HepG2 (cell line): ENCODE results near the gene HEATR1. TPM values are rescaled to one million over a fixed set of nuclear protein-coding genes. Genes with fewer than 3 reads are reported as not detected.

Source experiments
- ARNTL ChIP-seq: sonication (generic); formaldehyde crosslinking; IDR thresholded peaks from 2 replicates; pipeline ENCODE4 v1.4.0; 2020; ENCODE audit warnings: mild to moderate bottlenecking, missing genetic modification reagents
- CREB1 ChIP-seq, 2 experiments: fragments of 450-650 bp in 1 of 2; IDR thresholded peaks; 2 replicates each; pipeline ENCODE4 v1.6.1; 2016 to 2017; ENCODE audit warnings: control low read depth in 1 of 2, mild to moderate bottlenecking in 1 of 2, missing compliant biosample characterization in 1 of 2, missing genetic modification characterization in 1 of 2
- HMG20B ChIP-seq: conservative IDR thresholded peaks from 2 replicates; pipeline ENCODE4 v1.6.1; 2016; ENCODE audit warnings: missing genetic modification reagents, missing compliant biosample characterization
- HNRNPLL ChIP-seq: fragments of 200-400 bp; formaldehyde crosslinking; IDR thresholded peaks from 2 replicates; pipeline ENCODE4 v1.6.1; 2017; ENCODE audit warnings: mild to moderate bottlenecking, low read depth, low read length; ENCODE audit not compliant: poor library complexity, severe bottlenecking
- HOXA3 ChIP-seq: sonication (generic); formaldehyde crosslinking; IDR thresholded peaks from 2 replicates; pipeline ENCODE4 v1.5.0; 2020; ENCODE audit warnings: missing genetic modification reagents
- MIER2 ChIP-seq: IDR thresholded peaks from 2 replicates; pipeline ENCODE4 v1.6.1; 2016; ENCODE audit warnings: missing biosample characterization, missing genetic modification reagents
- NFRKB ChIP-seq: fragments of 450-650 bp; IDR thresholded peaks from 2 replicates; pipeline ENCODE4 v1.6.1; 2017
- RARA ChIP-seq: IDR thresholded peaks from 2 replicates; pipeline ENCODE4 v1.6.1; 2016; ENCODE audit warnings: missing genetic modification reagents, missing compliant biosample characterization
- THAP11 ChIP-seq: IDR thresholded peaks from 2 replicates; pipeline ENCODE4 v1.6.1; 2016; ENCODE audit warnings: missing biosample characterization, missing genetic modification reagents
- ZFP36L2 ChIP-seq: sonication (generic); formaldehyde crosslinking; IDR thresholded peaks from 2 replicates; pipeline ENCODE4 v1.4.0; 2020; ENCODE audit warnings: missing genetic modification reagents
- ZNF136 ChIP-seq: sonication (generic); formaldehyde crosslinking; IDR thresholded peaks from 2 replicates; pipeline ENCODE4 v1.8.1; 2022; ENCODE audit warnings: low read depth, mild to moderate bottlenecking, moderate library complexity, missing genetic modification reagents
- ZNF17 ChIP-seq: sonication (generic); formaldehyde crosslinking; IDR thresholded peaks from 2 replicates; pipeline ENCODE4 v1.5.0; 2020; ENCODE audit warnings: mild to moderate bottlenecking, missing genetic modification reagents
- ZNF333 ChIP-seq: sonication (generic); formaldehyde crosslinking; IDR thresholded peaks from 2 replicates; pipeline ENCODE4 v1.4.0; 2020; ENCODE audit warnings: mild to moderate bottlenecking, missing genetic modification reagents, borderline replicate concordance
- ZNF850 ChIP-seq: sonication (generic); formaldehyde crosslinking; conservative IDR thresholded peaks from 2 replicates; pipeline ENCODE4 v1.9.0; 2021; ENCODE audit warnings: mild to moderate bottlenecking, missing genetic modification reagents
- polyA plus RNA-seq, 8 experiments: library from polyadenylated mRNA; depleted of rRNA in 3 of 8; stranded (reverse) in 7 of 8; unstranded in 1 of 8; fragments of >200 nt; fragmentation: Illumina TruSeq in 4 of 8; extraction: Trizol in 4 of 8; gene quantifications; 2 replicates each; pipeline versions ENCODE4 v1.2.1 to v1.2.3, GENCODE V29; 2011 to 2016; ENCODE audit warnings: low read depth in 4 of 8, missing spikeins in 1 of 8, mixed read lengths in 1 of 8; ENCODE audit not compliant: insufficient read depth in 1 of 8
- total RNA-seq, 5 experiments: library from RNA; depleted of rRNA; stranded (reverse); fragments of >200 nt; fragmentation: Illumina TruSeq; extraction: Trizol; gene quantifications; 2 replicates each; pipeline ENCODE4 v1.2.3, GENCODE V29; 2016; ENCODE audit warnings: low read depth in 1 of 5
- TF ChIP-seq, protein P1 (sequence below), 2 experiments: fragments of 450-650 bp in 1 of 2; sonication (generic) in 1 of 2; formaldehyde crosslinking; IDR thresholded peaks; 2 replicates each; pipeline versions ENCODE4 v1.5.0 to v1.8.0; 2020 to 2022; ENCODE audit warnings: mild to moderate bottlenecking in 1 of 2, missing genetic modification reagents in 1 of 2
- TF ChIP-seq, protein P2 (sequence below): sonication (generic); formaldehyde crosslinking; IDR thresholded peaks from 2 replicates; pipeline ENCODE4 v1.5.0; 2020; ENCODE audit warnings: mild to moderate bottlenecking, missing genetic modification reagents
- TF ChIP-seq, protein P3 (sequence below): sonication (generic); formaldehyde crosslinking; IDR thresholded peaks from 2 replicates; pipeline ENCODE4 v1.5.0; 2020; ENCODE audit warnings: mild to moderate bottlenecking, missing genetic modification reagents, borderline replicate concordance

The HEATR1 gene
- total and polyA plus RNA-seq, 2 of the 13 experiments (the other 11 are each of a cell fraction or from before 2014, with no cell fraction given): 10.2 to 45.8 TPM

DNA sequence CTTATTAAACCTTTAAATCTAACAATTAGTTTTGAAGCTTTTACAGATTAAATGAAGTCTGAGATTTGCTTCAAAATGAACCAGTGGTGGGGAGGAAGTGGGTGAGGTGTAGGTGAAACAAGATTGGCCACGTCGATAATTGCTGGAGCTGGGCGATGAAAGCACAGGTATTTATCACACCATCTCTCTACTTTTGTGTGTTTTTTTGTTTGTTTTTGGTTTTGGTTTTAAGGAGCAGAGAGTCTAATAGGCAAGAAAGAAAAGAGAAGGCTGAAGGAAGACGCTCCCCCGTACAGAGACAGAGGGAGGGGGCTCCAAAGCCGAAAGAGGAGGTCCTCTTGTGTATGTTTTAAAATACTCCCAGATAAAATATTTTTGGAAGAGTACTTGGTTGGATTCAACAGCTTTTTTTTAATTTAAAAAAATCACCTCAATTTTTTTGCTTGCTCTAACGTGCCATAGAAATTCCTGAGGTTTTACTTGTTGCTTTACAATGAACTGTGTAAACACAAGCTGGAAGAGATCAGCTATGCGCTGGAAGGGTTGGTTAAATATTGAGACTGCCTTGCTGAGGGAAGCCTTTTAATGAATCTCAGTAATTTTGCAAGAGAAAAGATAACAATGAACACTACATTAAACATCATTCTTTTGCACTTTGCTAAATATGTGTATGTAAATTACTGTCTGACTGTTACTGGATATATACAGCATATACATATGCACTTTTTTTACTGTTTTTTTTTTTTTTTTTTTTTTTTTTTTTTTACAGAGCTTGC, 87.2 kb downstream of the HEATR1 start (continued):
- TF ChIP-seq NFRKB: no peak
- no peak for TF ChIP-seq ZNF17 (CRISPR knock-in tag)
- peak; percentile 45 for TF ChIP-seq RARA (CRISPR knock-in tag)
- TF ChIP-seq CREB1 (IDR thresholded peaks at IDR 0.05): no peak
- no peak for TF ChIP-seq CREB1 (CRISPR knock-in tag; IDR thresholded peaks at IDR 0.05)
- TF ChIP-seq, protein P1, sequence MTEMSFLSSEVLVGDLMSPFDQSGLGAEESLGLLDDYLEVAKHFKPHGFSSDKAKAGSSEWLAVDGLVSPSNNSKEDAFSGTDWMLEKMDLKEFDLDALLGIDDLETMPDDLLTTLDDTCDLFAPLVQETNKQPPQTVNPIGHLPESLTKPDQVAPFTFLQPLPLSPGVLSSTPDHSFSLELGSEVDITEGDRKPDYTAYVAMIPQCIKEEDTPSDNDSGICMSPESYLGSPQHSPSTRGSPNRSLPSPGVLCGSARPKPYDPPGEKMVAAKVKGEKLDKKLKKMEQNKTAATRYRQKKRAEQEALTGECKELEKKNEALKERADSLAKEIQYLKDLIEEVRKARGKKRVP (CRISPR knock-in tag; IDR thresholded peaks at IDR 0.05): no peak
- TF ChIP-seq ZNF333 (CRISPR knock-in tag): no peak
- no peak for TF ChIP-seq ZNF850
- peak; percentile 47; the same call in 1 of the 2 replicates for TF ChIP-seq THAP11 (CRISPR knock-in tag)
- TF ChIP-seq MIER2 (CRISPR knock-in tag): no peak
- TF ChIP-seq ZFP36L2 (CRISPR knock-in tag): no peak
- TF ChIP-seq, protein P2, sequence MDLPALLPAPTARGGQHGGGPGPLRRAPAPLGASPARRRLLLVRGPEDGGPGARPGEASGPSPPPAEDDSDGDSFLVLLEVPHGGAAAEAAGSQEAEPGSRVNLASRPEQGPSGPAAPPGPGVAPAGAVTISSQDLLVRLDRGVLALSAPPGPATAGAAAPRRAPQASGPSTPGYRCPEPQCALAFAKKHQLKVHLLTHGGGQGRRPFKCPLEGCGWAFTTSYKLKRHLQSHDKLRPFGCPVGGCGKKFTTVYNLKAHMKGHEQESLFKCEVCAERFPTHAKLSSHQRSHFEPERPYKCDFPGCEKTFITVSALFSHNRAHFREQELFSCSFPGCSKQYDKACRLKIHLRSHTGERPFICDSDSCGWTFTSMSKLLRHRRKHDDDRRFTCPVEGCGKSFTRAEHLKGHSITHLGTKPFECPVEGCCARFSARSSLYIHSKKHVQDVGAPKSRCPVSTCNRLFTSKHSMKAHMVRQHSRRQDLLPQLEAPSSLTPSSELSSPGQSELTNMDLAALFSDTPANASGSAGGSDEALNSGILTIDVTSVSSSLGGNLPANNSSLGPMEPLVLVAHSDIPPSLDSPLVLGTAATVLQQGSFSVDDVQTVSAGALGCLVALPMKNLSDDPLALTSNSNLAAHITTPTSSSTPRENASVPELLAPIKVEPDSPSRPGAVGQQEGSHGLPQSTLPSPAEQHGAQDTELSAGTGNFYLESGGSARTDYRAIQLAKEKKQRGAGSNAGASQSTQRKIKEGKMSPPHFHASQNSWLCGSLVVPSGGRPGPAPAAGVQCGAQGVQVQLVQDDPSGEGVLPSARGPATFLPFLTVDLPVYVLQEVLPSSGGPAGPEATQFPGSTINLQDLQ (CRISPR knock-in tag): no peak
- no peak for TF ChIP-seq ZNF136 (CRISPR knock-in tag)
- no peak for TF ChIP-seq HOXA3 (CRISPR knock-in tag)
- TF ChIP-seq ARNTL (CRISPR knock-in tag): no peak
- TF ChIP-seq HMG20B (CRISPR knock-in tag): no peak
- TF ChIP-seq, protein P3, sequence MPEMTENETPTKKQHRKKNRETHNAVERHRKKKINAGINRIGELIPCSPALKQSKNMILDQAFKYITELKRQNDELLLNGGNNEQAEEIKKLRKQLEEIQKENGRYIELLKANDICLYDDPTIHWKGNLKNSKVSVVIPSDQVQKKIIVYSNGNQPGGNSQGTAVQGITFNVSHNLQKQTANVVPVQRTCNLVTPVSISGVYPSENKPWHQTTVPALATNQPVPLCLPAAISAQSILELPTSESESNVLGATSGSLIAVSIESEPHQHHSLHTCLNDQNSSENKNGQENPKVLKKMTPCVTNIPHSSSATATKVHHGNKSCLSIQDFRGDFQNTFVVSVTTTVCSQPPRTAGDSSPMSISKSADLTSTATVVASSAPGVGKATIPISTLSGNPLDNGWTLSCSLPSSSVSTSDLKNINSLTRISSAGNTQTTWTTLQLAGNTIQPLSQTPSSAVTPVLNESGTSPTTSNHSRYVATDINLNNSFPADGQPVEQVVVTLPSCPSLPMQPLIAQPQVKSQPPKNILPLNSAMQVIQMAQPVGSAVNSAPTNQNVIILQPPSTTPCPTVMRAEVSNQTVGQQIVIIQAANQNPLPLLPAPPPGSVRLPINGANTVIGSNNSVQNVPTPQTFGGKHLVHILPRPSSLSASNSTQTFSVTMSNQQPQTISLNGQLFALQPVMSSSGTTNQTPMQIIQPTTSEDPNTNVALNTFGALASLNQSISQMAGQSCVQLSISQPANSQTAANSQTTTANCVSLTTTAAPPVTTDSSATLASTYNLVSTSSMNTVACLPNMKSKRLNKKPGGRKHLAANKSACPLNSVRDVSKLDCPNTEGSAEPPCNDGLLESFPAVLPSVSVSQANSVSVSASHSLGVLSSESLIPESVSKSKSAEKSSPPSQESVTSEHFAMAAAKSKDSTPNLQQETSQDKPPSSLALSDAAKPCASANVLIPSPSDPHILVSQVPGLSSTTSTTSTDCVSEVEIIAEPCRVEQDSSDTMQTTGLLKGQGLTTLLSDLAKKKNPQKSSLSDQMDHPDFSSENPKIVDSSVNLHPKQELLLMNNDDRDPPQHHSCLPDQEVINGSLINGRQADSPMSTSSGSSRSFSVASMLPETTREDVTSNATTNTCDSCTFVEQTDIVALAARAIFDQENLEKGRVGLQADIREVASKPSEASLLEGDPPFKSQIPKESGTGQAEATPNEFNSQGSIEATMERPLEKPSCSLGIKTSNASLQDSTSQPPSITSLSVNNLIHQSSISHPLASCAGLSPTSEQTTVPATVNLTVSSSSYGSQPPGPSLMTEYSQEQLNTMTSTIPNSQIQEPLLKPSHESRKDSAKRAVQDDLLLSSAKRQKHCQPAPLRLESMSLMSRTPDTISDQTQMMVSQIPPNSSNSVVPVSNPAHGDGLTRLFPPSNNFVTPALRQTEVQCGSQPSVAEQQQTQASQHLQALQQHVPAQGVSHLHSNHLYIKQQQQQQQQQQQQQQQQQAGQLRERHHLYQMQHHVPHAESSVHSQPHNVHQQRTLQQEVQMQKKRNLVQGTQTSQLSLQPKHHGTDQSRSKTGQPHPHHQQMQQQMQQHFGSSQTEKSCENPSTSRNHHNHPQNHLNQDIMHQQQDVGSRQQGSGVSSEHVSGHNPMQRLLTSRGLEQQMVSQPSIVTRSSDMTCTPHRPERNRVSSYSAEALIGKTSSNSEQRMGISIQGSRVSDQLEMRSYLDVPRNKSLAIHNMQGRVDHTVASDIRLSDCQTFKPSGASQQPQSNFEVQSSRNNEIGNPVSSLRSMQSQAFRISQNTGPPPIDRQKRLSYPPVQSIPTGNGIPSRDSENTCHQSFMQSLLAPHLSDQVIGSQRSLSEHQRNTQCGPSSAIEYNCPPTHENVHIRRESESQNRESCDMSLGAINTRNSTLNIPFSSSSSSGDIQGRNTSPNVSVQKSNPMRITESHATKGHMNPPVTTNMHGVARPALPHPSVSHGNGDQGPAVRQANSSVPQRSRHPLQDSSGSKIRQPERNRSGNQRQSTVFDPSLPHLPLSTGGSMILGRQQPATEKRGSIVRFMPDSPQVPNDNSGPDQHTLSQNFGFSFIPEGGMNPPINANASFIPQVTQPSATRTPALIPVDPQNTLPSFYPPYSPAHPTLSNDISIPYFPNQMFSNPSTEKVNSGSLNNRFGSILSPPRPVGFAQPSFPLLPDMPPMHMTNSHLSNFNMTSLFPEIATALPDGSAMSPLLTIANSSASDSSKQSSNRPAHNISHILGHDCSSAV: no peak
- no peak for TF ChIP-seq HNRNPLL
